NCI-H2171 treated with DMSO at 0.1 percent for 48 hours (cell line): ENCODE results near the gene SIK3.

ENCODE experiments used
- DNase-seq: peaks from one replicate; lab custom pipeline; 2025; lab: John Stamatoyannopoulos, UW

The SIK3 gene

DNA sequence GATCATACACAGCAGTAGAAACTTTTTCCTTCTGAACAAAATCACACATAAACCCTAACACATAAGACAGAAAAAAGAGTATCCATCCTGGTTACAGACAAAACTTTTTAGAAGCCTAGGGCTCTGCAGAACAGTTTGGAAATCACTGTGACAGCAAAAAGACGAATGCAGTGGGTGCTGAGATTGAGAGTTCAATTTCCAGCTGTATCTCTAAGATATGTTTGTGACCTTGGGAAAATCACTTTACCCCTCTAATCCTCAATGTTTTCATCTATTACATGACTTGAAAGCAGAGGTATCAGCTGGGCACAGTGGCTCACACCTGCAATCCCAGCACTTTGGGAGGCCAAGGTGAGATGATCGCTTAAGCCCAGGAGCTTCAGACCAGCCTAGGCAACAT is 128.5 kb downstream of the SIK3 start:
- DNase-seq, result no peak

DNA sequence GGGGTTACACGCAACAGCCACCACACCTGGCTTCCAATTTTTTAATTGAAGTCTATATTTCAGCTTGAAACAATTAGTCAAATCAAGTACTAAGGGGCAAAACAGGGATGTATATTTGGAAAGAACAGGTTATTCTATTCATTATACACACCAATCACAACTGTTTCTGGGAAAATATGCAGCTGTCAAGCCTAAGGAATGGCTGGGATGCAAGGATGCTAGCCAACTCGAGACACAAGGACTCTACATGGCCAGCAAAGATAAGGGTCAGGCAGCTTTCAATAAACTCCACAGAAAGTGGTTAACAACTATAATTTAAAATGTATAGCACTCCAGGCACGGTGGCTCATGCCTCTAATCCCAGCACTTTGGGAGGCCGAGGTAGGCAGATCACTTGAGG is 134.0 kb downstream of the SIK3 start:
- no peak for DNase-seq

DNA sequence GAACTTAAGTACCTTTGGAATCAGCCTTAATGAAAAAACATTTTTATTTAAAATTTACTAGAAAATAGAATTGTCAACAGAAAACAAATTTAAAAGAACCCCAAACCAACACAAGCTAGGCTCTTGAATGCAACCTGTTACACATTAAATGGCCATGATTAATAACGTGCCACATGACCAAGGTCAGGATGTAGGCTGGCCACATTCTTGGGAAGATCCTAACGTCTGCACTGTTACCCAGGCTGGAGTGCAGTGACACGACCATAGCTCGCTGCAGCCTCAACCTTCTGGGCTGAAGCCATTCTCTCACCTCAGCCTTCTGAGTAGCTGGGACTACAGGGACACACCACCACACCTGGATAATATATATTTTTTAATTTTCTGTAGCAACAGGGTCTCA is 134.4 kb downstream of the SIK3 start:
- DNase-seq, result no peak

DNA sequence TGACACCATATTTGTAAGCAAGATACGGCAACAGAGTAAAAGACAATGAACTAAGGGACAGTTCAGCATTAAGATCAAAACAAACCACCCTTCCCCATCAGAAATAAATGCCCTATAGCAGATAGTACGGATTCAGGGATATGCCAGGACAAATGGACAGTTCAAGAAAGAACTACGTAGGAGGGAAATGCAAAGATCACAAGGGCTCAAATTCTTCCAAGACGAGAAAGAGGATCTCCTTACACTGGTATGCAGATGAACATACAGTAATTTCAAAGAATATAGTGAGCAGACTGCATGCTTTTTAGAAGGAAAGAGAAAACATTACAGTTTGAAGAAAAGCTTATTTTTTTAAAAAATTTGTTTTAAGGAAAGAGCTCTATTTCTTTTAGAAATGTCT is 136.1 kb downstream of the SIK3 start:
- no peak for DNase-seq

DNA sequence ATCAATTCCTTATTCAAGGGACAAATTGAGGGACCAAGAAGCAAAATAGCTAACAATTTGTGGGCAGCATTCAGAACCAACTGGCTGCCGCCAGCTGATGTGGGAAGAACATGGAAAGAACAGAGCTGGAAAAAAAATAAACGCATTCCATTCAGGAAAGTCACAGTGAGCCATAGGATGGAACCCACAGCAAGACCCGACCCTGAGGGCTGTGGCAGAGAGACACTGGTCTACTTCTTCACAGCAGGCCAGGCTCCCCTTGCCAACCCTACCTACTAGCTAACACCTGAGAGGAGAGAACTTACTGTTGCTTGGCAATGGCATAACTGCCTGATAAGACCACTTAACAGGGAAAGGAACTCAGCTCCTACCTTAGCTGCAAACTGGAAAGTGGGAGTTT is 137.3 kb downstream of the SIK3 start:
- DNase-seq, result no peak

DNA sequence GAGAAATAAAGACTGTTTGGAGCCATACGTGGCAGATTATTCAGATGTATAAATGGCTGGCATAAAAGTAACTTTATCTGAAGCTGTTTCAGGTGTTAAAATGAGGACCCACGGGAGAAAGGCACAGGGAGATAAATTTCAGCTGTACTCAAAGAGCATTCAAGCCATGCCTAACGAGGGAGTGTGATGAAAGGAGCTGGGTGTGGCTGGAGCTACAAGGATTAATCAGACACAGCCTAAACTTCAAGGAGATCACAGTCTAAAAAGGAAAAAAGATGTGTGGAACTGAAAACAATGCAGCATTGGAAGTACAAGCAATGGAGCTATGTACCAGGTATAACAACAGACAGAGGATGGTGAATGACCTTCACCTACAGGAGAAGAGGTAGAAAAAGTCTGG is 140.0 kb downstream of the SIK3 start:
- peak; percentile 30 for DNase-seq

DNA sequence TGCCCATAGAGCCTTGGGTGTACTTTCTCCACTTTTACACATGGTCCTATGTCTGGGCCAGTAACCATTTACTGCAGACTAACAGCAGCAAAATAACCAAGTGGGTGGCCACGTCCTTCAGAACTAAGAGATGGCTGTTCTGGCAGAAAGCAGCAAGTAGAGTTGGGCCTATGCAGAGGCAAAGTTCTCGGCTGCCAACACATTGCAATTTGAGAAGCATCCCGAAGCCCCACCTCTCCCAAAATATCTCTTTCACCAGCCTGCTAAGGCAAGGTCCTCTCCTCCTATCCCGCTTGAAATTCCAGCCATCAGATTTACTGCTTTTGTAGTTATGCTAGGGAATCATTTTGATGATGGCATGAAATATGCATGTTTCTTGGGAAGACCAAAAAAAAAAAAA is 142.3 kb downstream of the SIK3 start:
- no peak for DNase-seq

DNA sequence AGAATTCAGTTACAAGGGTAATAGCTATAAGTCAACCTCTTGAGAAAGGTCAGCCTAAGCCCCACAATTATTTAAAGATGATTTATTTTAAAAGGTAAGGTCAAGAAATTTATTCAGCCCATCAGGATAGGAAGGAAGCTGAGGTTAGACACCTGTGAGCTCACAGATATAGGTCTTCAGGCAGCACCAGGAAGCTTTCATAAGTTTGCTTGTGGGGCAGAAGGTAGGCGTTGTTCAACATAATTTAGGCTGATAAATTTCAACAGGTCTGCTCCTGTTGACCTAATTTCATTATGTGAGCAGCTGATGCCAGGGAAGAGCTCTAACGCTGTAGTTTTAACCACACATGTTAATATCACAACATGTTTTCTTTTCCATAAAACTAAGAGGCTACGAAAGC is 142.7 kb downstream of the SIK3 start:
- no peak for DNase-seq

DNA sequence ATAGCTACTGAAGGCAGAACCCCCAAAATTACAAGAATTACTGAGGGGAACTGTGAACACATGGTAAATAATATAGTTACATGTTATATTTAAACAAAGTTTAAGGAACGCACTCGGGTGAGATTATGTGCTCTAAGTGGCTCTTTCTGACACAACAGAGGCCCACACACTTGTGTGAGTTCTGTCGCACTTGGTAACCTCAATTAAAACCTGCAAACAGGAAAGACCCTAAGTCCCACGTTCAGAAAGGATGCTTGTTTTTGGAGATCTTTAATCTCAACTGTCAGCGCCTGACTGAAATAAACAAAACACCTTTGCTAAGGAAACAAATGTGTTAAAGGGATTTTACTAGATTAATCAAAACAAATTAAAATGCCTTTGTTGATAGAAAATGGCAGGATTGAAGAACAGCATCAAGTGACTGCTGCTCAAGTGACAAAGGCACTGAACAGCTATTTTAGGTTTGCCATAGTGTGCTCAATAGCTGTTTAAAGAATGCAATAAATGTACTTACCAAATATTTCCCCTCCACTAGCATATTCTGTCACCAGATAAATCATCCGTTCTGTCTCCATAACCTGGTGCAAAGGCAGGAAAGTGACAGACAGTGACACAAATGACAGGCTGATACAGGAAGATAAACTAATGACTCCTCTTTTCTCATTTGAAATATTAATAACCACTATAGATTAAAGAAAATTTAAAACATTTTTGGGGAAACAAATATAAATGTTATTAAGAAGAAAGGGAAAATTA is 144.5 kb downstream of the SIK3 start:
- no peak for DNase-seq

DNA sequence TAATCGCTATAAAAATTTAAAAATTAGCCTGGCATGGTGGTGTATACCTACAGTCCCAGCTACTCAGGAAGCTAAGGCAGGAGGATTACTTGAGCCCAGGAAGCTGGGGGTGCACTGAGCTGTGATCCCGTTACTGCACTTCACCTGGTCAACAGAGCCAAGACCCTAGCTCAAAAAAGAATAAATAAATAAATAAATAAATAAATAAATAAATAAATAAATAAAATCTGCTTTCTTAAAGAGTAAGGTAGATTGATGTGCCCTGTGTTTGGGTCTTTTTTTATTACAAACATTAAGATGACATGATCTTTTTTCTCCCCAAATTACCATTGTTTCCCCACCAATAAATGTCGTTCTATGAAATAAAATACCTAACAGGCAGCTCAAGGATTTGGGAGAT is 146.5 kb downstream of the SIK3 start:
- DNase-seq, result no peak

DNA sequence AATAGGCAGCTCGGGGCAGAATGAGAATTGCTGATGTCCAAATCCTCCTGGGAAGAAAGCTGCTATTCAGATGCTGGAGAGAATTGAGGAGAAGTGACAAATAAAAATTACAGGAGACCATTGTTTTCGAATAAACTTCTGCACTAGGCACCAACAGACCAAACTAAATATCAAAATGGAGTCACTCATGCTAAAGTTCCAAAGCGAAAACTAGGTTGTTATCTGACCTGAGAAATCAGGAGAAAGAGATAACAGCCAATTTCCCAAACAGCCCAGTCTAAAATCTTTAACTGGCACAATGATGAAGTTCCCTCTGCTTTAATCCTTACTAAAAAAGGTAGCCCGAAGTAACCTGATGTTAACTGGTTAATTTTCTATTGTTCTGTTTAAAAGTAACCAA is 148.0 kb downstream of the SIK3 start:
- DNase-seq, result no peak

DNA sequence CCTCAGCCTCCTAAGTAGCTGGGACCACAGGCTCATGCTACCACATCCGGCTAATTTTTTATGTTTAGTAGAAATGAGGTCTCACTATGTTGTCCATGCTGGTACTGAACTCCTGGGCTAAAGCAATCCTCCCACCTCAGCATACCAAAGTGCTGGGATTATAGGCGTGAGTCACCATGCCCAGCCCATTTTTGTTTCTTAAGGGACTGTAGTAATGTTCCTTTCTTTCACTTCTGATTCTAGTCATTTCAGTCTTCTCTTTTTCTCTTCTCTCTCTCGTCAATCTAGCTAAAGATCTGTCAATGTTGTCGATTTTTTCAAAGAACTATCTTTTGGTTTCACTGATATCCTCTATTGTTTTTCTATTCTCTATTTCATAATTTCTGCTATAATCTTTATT is 149.8 kb downstream of the SIK3 start:
- DNase-seq, result no peak

DNA sequence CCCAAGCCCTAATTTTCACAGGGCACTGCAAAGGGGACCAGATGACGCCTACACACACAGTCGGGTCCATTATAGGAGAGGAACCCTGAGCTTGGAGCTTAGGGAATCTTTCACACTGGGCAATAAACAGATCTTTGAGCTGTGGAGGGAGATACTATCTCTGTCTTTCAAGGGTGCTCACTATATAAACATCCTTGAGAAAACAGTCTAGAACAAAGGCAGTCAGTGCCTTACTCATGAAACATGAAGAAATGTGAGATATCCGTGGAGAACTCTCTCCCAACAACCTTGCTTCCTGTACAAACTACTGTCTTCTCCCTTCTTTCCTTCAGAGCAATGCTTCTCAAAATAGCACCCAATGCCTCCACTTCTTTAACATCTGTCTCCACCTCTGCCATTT is 151.8 kb downstream of the SIK3 start:
- no peak for DNase-seq

DNA sequence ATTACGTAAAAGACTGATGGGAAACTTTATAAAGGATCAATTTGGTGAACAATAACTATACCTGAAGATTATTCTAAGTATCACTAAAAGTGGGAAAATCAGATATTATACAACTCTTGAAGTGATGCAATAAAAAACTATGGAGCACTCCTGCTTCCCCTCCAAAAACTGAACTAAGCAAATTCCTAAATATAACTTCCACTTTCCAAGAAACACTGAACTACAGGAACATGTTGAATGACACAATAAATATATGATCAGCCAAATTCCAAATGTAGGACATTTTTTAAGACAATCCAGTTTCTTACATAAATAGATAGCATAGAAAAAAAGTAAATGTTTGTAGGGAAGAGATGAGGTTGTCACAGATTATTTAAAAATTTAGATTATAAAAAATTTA is 158.7 kb downstream of the SIK3 start:
- DNase-seq, result no peak

DNA sequence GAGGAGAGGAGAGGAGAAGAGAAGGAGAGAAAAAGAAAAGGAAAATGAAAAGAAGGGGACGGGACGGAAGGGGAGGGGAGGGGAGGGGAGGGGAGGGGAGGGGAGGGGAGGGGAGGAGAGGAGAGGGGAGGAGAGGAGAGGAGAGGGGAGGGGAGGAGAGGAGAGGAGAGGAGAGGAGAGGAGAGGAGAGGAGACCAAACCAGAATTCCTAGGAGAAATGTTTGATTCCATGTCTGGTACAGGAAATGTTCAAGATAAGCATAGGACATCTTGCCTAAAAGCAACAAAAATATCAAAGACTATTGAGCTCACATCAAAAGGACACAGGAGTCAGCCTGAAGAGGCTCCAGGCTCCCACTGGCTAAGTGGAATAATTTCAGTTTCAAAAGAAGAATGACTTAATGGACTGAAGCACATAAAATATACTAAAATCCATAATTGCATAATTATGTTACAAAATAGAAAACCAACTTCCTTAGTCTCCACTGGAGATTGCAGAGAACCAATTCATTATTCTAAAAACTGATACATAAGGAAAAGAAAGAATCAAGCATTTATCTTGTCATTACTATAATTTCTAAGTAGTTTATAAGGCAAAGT is 159.7 kb downstream of the SIK3 start:
- no peak for DNase-seq

DNA sequence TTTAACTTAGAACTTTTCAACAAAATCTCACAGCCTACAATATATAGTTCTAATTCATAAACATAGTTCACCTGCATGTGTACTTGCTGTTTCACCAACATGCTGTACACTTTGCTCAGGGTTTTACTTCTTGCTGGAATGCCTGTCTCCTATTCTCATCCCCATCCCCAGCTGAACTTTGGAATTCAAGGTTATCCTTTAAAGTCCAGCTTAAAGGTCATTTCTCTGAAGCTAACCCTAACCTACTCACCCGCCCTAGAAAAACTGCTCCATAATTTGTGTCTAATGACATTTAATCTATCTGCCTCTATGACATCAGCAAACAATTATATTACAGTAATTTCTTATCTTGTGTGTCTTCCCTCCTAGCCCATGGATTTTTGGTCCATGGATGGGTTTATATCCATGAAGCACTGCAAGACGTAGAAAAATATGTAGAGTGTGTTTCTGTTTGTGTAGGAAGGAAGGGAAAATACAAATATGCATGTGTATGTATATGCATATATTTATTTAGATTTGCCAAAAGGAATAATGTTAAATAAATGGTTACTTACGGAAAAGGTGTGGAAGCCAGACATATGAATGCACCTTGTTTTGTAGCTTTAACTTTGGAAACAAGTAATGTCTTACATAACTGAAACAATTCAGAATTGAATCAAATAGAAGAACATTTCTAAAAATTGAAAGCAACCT is 161.3 kb downstream of the SIK3 start:
- no peak for DNase-seq

DNA sequence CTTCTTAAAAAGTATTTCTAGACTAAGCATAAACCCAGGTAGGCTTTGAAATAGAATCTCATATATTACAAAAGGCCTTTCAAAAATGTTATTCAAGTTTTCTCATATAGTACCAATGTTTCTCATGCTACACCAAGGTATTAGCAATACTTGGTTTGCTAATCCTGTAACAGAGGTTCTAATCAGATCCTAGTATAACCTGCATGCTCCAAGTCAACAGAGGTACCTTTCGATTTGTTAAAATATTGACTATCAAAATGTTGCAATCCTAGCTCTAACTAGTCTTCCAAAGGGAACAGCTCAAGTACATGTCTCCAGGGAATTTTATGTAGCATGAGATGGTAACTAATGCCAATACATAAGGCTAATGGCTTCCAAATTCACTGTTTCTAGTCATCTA is 162.7 kb downstream of the SIK3 start:
- no peak for DNase-seq

DNA sequence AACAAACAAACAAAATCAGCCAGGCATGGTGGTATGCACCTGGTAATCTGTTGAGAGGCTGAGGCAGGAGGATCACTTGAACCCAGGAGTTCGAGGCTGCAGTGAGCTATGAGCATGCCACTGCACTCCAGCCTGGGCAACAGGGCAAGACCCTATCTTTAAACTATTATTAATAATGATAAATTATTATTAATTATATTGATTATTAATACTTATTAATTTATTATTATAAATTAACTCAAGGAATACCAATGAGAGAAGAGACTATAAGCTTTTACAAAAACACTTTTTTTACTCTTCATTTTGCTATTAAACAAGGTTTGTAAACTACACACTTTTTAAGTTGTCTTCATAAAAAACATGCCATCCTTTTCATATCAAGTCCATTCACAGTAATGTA is 163.1 kb downstream of the SIK3 start:
- DNase-seq, result no peak

DNA sequence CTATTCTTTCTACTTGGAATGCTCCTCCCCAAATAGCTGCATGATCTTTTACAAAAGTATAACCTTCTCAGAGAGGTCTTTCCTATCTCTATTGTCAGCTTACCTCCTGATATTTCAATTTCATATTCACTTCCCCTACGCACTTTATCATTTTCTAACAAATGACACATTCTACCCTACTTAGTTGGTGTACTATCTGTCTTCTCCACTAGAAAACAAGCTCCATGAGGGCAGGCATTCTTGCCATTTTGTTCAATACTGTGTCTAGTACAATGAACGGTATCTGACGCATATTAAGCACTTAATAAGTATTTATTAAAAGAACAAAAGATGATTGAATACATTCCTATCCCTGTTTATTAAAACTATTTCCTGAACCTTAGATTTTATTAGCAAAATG is 164.3 kb downstream of the SIK3 start:
- no peak for DNase-seq

DNA sequence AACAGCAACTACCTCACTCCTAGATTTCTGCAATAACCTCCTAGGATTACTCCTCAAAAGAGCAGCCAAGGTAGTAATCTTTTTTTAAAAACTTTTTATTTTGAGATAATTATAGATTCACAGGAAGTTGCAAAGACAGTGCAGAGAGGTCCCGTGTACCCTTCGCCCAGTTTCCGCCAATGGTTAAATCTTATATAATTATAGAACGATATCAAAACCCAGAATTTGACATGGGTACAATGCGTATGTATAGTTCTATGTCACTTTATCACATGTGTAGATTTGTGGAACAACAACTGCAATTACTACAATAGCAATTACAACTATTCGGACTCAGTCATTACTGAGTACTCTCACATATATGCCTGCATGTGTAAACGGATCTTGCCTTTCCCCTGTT is 166.0 kb downstream of the SIK3 start:
- DNase-seq, result no peak

DNA sequence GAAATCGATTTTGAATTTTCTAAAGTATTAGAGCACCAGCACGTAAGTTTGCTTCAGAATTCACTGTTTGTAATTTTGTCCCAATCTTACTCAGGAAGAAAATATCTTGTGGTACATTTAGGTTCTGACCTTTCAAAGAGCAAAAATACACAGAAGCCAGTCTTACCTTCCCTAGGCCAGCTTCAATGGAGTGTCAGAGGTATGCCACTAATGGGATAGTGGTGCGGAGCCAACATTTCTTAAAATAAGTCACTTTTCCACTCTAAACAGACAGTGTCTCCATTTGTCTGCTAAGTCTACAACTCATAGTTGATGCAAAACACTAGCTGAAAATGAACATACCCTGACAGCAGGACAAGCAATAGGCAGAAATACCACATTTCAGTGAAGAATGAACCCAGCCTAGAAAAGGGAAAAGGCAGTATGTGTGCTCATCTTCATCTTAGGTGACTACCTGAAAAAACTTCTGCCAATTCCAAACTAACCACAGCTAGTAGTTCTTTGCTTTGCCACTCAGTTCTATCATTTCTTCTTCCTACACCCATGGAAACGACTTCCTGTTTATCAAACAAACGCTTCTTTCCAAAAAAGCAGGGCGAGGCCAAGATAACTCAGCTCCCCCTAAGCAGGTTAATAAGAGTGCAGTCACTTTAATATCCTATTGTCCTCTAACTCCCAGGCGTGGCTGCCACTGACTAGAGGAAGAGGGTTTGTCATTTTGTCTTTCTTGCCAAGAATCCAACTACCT is 166.8 kb downstream of the SIK3 start:
- DNase-seq, result no peak

DNA sequence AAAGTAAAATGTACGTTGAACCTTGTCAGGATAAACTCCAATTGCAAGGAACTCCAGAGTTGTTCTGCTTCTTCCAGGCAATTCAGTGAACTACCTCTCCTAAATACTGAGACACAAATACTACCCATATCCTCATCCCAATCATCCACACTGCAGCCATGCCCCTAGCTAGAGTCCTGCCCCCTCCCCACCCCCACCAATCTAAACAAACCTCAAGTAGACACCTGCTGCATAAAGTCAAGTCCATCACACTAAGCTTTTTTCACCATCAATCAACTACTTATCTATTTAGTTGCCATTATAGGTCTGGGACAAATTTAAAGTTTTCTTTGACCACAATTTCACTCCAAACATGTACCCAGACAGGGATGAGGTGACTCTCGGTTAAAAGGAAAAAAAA is 167.6 kb downstream of the SIK3 start:
- DNase-seq, result no peak

DNA sequence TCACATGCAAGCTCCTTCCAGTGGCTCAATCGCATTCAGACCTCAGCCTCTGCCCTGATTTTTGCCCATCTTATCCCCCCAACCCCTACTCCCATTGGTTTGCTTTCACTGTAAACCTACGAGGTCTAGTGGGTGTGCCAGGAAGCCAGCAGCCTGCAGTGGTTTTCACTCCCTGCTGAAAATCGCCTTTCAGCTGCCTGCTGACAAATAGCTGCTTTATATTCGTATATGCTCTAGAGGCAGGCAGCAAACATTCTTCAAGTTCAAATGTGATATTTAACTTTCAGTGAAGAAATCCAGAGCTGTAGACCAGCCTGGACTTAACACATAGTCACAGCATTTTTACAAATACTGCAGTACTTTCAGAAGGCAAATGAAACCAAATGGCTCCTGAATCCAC is 168.1 kb downstream of the SIK3 start:
- DNase-seq, result no peak
